Cardiac muscle cell (in vitro differentiated cells and primary cell): ENCODE data around the gene AP2A2. TPM values are rescaled to one million over a fixed set of nuclear protein-coding genes. Genes with fewer than 3 reads are reported as not detected.

Experiments used
- DNase-seq, 2 donors: peaks; one replicate each; pipeline versions ENCODE4 v3.0.0 to v3.0.0-alpha.2; 2010 to 2017; ENCODE audit warnings: low read depth in 1 of 2, low spot score in 1 of 2
- H3K27ac ChIP-seq: fragments of 200-600 bp; sonication (generic); 2 replicates; pipeline ENCODE4 v1.5.1; 2016
- H3K27me3 ChIP-seq: fragments of 200-600 bp; sonication (generic); 2 replicates; pipeline ENCODE4 v1.6.0; 2016; ENCODE audit warnings: control low read depth
- H3K36me3 ChIP-seq: fragments of 200-600 bp; sonication (generic); 2 replicates; pipeline ENCODE4 v1.5.1; 2016; ENCODE audit warnings: control low read depth
- H3K4me1 ChIP-seq: fragments of 200-600 bp; sonication (generic); 2 replicates; pipeline ENCODE4 v1.8.1; 2017; ENCODE audit warnings: low read depth, mild to moderate bottlenecking, mixed run types
- H3K4me3 ChIP-seq: fragments of 200-600 bp; sonication (generic); 2 replicates; pipeline ENCODE4 v1.5.1; 2016; ENCODE audit warnings: mild to moderate bottlenecking
- H3K9me3 ChIP-seq: fragments of 200-600 bp; sonication (generic); 2 replicates; pipeline ENCODE4 v1.5.1; 2017; ENCODE audit warnings: low read depth, mild to moderate bottlenecking, control low read depth
- polyA plus RNA-seq: library from polyadenylated mRNA; unstranded; fragments of >200 nt; fragmentation: Nextera tagmentation; extraction: Ambion mirVana; gene quantifications from 2 replicates; pipeline ENCODE4 v1.2.1, GENCODE V29; 2016
- total RNA-seq: library from RNA; depleted of rRNA; stranded (reverse); fragments of >200 nt; gene quantifications from 2 replicates; pipeline ENCODE4 v1.2.3, GENCODE V29; 2016
- TF ChIP-seq, protein P1 (sequence below): IDR thresholded peaks from 2 replicates; pipeline ENCODE4 v1.5.1; 2012; ENCODE audit warnings: low read depth, mild to moderate bottlenecking, low read length

Gene AP2A2
- total and polyA plus RNA-seq, 2 experiments from 2014 or later: 47.6 to 77.6 TPM

GRCh38 chr11:1041936-1042608 is 116.4 kb downstream of the AP2A2 start:
- H3K4me3 ChIP-seq: no peak overlapping the region
- TF ChIP-seq, protein P1, sequence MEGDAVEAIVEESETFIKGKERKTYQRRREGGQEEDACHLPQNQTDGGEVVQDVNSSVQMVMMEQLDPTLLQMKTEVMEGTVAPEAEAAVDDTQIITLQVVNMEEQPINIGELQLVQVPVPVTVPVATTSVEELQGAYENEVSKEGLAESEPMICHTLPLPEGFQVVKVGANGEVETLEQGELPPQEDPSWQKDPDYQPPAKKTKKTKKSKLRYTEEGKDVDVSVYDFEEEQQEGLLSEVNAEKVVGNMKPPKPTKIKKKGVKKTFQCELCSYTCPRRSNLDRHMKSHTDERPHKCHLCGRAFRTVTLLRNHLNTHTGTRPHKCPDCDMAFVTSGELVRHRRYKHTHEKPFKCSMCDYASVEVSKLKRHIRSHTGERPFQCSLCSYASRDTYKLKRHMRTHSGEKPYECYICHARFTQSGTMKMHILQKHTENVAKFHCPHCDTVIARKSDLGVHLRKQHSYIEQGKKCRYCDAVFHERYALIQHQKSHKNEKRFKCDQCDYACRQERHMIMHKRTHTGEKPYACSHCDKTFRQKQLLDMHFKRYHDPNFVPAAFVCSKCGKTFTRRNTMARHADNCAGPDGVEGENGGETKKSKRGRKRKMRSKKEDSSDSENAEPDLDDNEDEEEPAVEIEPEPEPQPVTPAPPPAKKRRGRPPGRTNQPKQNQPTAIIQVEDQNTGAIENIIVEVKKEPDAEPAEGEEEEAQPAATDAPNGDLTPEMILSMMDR: peak; percentile 20
- no peaks in the 10 kb centered on the region for H3K4me1 ChIP-seq
- H3K9me3 ChIP-seq: no peaks in the 10 kb centered on the region
- peak in 1 of 2 donors; percentile 69 for DNase-seq
- H3K36me3 ChIP-seq: no peaks in the 10 kb centered on the region
- H3K27ac ChIP-seq: no peak overlapping the region
- H3K27me3 ChIP-seq: no peaks in the 10 kb centered on the region

DNA sequence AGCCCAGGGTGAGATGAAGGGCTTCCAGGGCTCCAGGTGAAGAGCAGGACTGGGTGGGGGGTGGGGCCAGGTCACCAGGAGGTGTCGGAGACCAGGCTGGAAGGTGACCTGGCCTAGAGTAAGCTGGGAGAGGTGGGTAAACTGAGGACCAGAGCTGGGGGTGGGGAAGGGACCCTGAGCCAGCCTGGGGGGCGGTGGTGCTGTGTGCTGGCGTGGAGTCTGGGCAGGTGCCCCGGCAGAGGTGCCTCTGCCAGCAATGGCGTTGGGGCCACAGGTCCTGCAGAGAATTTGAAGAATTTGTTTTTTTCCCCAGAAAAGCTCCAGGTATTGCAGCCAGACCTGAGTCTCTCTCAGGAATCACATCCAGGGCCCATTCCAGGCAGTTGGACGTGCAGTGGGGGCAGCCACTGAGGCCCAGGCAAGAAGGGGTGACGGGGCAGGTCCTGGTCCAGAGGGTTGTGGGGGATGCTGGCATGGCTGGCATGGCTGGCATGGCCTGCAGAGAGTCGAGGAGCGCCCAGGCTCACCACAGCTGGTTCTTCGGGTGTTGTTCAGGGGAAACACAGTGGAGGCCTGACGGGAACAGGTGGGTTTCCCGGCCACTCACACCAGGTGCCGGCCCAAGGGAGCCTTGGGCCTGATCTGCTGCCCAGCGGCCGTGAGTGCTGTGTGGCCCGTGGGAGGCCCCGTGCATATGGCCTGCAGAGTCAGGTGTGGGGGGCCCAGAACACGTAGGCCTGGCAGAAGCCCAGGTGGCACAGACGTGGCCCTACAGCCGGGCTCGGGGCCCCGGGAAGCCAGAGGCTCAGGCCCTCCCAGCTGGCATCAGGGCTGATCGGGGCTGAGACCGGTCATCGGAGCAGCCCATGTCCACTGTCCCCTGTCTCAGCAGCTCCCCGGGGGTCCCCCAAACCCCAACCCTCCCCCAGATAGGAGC is 117.2 kb downstream of the AP2A2 start:
- no peak for DNase-seq

GRCh38 chr11:1043563-1044096 is 118.0 kb downstream of the AP2A2 start:
- TF ChIP-seq, protein P1: no peak
- no peaks in the 10 kb centered on the region for H3K36me3 ChIP-seq
- H3K27me3 ChIP-seq: no peaks in the 10 kb centered on the region
- no peak for DNase-seq
- no peaks in the 10 kb centered on the region for H3K4me1 ChIP-seq
- no peak overlapping the region for H3K27ac ChIP-seq
- H3K4me3 ChIP-seq: no peak overlapping the region
- no peaks in the 10 kb centered on the region for H3K9me3 ChIP-seq

More for the DNA sequence above, 117.2 kb downstream of the AP2A2 start:
- H3K4me3 ChIP-seq: no peak overlapping the region
- H3K4me1 ChIP-seq: no peaks in the 10 kb centered on the region
- no peaks in the 10 kb centered on the region for H3K27me3 ChIP-seq
- no peaks in the 10 kb centered on the region for H3K9me3 ChIP-seq
- no peaks in the 10 kb centered on the region for H3K36me3 ChIP-seq
- H3K27ac ChIP-seq: no peak overlapping the region
- TF ChIP-seq, protein P1: no peak

DNA sequence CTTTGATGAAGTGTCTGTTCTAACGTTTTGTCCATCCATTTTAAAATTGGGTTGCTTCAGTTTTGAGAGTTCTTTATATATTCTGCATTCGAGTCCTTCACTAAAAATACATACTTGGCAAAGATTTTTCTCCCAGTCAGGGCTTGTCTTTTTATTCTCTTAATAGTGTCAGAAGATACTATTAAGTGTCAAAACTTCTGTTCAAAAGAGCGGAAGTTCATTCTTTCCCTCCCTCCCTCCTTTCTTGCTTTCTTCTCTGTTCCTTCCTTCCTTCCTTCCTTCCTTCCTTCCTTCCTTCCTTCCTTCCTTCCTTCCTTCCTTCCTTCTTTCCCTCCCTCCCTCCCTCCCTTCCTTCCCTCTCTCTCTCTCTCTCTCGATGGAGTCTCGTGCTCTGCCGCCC is 118.5 kb downstream of the AP2A2 start:
- Histone ChIP-seq H3K36me3 (no peaks in the 10 kb centered on the region), H3K27ac (no peak overlapping the region), H3K27me3 (no peaks in the 10 kb centered on the region), H3K9me3 (no peaks in the 10 kb centered on the region), H3K4me3 (no peak overlapping the region), H3K4me1 (no peaks in the 10 kb centered on the region)
- TF ChIP-seq, protein P1: no peak
- DNase-seq: no peak

- no peaks in the 10 kb centered on the region for H3K36me3 ChIP-seq
- no peaks in the 10 kb centered on the region for H3K9me3 ChIP-seq
- H3K4me3 ChIP-seq: no peak overlapping the region
- no peak for DNase-seq
- H3K27ac ChIP-seq: no peak overlapping the region
- TF ChIP-seq, protein P1: no peak
- no peaks in the 10 kb centered on the region for H3K4me1 ChIP-seq
- H3K27me3 ChIP-seq: no peaks in the 10 kb centered on the region
Measured at GRCh38 chr11:1047595-1048156, 122.0 kb downstream of the AP2A2 start.
